ENCODE results near the gene YWHAH. TPM values are rescaled to one million over a fixed set of nuclear protein-coding genes. Genes with fewer than 3 reads are reported as not detected.

Gene YWHAH
- total and polyA plus RNA-seq, 2 experiments from 2014 or later: 80.7 to 135 TPM

DNA sequence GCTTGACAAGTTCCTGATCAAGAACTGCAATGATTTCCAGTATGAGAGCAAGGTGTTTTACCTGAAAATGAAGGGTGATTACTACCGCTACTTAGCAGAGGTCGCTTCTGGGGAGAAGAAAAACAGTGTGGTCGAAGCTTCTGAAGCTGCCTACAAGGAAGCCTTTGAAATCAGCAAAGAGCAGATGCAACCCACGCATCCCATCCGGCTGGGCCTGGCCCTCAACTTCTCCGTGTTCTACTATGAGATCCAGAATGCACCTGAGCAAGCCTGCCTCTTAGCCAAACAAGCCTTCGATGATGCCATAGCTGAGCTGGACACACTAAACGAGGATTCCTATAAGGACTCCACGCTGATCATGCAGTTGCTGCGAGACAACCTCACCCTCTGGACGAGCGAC, 12.0 kb downstream of the YWHAH start:
- peaks cover 4% of the 10 kb centered on the region for H3K4me1 ChIP-seq (ENCODE audit: insufficient read depth)
- H3K79me2 ChIP-seq: peaks cover 48% of the 10 kb centered on the region
- TF ChIP-seq EZH2phosphoT487 (IDR thresholded peaks at IDR 0.05; ENCODE audit: low read depth, severe bottlenecking, unreplicated experiment) (no peak), EZH2 (IDR thresholded peaks at IDR 0.05; ENCODE audit: borderline replicate concordance) (no peak)
- TF ChIP-seq, protein P1, sequence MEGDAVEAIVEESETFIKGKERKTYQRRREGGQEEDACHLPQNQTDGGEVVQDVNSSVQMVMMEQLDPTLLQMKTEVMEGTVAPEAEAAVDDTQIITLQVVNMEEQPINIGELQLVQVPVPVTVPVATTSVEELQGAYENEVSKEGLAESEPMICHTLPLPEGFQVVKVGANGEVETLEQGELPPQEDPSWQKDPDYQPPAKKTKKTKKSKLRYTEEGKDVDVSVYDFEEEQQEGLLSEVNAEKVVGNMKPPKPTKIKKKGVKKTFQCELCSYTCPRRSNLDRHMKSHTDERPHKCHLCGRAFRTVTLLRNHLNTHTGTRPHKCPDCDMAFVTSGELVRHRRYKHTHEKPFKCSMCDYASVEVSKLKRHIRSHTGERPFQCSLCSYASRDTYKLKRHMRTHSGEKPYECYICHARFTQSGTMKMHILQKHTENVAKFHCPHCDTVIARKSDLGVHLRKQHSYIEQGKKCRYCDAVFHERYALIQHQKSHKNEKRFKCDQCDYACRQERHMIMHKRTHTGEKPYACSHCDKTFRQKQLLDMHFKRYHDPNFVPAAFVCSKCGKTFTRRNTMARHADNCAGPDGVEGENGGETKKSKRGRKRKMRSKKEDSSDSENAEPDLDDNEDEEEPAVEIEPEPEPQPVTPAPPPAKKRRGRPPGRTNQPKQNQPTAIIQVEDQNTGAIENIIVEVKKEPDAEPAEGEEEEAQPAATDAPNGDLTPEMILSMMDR (IDR thresholded peaks at IDR 0.05; ENCODE audit: poor library complexity): no peak
- WGBS (ENCODE audit: low lambda C conversion rate, missing lambda C conversion rate): 97% methylated on average over 12 of the region's 12 CpGs
- no peaks in the 10 kb centered on the region for H3K27me3 ChIP-seq
- no peaks in the 10 kb centered on the region for H3K9me2 ChIP-seq (replicated peaks; ENCODE audit: insufficient read depth)
- no peak overlapping the region for H2AFZ ChIP-seq
- DNase-seq (ENCODE audit: low spot score): no peak
- H3K4me3 ChIP-seq: no peak overlapping the region
- H3K36me3 ChIP-seq (replicated peaks; ENCODE audit: insufficient read depth, low read depth): no peaks in the 10 kb centered on the region
- peaks cover 34% of the 10 kb centered on the region for H4K20me1 ChIP-seq (ENCODE audit: insufficient read depth, poor library complexity, severe bottlenecking)
- H3K4me2 ChIP-seq: no peak overlapping the region
- no peak overlapping the region for H3K27ac ChIP-seq
- no peaks in the 10 kb centered on the region for H3K9me3 ChIP-seq (ENCODE audit: low read depth)

DNA sequence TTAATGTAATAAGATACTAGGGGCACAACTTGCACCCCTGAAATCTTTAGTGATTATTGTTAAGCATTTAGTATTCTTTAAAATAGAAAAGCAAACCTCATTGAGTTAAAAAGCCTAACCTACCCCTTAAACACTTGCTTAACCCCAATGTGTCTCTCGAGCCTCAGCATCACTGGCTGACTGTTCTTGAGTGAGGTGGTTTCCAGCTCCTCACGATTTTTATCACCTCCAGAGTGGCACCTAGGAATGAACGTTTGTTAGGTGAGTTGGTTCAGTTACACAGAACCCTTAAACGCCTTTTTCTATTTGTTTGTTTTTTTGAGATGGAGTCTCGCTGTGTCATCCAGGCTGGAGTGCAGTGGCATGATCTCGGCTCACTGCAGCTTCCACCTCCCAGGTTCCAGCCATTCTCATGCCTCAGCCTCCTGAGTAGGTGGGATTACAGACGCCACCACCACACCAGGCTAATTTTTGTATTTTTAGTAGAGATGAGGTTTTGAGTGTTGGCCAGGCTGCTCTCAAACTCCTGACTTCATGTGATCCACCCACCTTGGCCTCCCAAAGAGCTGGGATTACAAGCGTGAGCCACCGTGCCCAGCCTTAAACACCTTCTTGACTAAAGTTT, 13.7 kb downstream of the YWHAH start:
- 95% methylated on average over 9 of the region's 9 CpGs for WGBS (ENCODE audit: low lambda C conversion rate, missing lambda C conversion rate)
- TF ChIP-seq, protein P1 (IDR thresholded peaks at IDR 0.05; ENCODE audit: poor library complexity): no peak
- TF ChIP-seq EZH2phosphoT487 (IDR thresholded peaks at IDR 0.05; ENCODE audit: low read depth, severe bottlenecking, unreplicated experiment) (no peak), EZH2 (IDR thresholded peaks at IDR 0.05; ENCODE audit: borderline replicate concordance) (no peak)
- H4K20me1 ChIP-seq (ENCODE audit: insufficient read depth, poor library complexity, severe bottlenecking): peaks cover 18% of the 10 kb centered on the region

DNA sequence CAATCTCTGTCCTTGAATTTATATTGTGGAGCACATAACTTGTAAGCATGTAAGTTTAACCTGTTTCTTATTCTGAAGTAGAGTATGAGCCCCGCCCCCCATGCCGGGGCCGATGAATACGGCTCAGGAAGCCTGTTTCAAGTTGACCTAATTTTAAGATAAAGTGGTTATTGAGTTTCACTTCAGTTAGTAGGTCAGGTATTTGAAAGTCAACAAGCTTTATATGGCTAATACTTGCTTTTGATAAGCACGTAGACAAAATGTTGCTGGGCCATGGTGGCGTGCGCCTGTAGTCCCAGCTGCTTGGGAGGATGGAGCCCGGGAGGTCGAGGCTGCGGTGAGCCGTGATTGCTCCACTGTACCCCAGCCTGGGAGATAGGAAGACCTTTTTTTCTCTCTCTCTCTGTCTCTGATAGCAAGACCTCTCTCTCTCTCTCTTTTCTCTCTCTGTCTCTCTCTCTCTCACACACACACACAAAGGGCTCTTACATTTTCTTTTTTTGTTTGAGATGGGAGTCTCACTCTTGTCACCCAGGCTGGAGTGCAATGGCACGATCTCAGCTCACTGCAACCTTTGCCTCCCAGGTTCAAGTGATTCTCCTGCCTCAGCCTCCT, 14.4 kb downstream of the YWHAH start:
- Histone ChIP-seq H3K4me3 (no peak overlapping the region), H3K4me2 (no peak overlapping the region), H2AFZ (no peak overlapping the region), H3K27me3 (no peaks in the 10 kb centered on the region), H3K9me3 (ENCODE audit: low read depth) (no peaks in the 10 kb centered on the region), H3K36me3 (replicated peaks; ENCODE audit: insufficient read depth, low read depth) (no peaks in the 10 kb centered on the region), H3K9me2 (replicated peaks; ENCODE audit: insufficient read depth) (no peaks in the 10 kb centered on the region), H3K4me1 (ENCODE audit: insufficient read depth) (no peaks in the 10 kb centered on the region), H4K20me1 (ENCODE audit: insufficient read depth, poor library complexity, severe bottlenecking) (peaks cover 12% of the 10 kb centered on the region), H3K27ac (no peak overlapping the region), H3K79me2 (peaks cover 26% of the 10 kb centered on the region)
- TF ChIP-seq, protein P1 (IDR thresholded peaks at IDR 0.05; ENCODE audit: poor library complexity): no peak
- TF ChIP-seq EZH2phosphoT487 (IDR thresholded peaks at IDR 0.05; ENCODE audit: low read depth, severe bottlenecking, unreplicated experiment) (no peak), EZH2 (IDR thresholded peaks at IDR 0.05; ENCODE audit: borderline replicate concordance) (no peak)
- DNase-seq (ENCODE audit: low spot score): no peak
- 89% methylated on average over 12 of the region's 12 CpGs for WGBS (ENCODE audit: low lambda C conversion rate, missing lambda C conversion rate)

More for the DNA sequence above, 13.7 kb downstream of the YWHAH start:
- Histone ChIP-seq H2AFZ (no peak overlapping the region), H3K9me2 (replicated peaks; ENCODE audit: insufficient read depth) (no peaks in the 10 kb centered on the region), H3K4me2 (no peak overlapping the region), H3K27me3 (no peaks in the 10 kb centered on the region), H3K79me2 (peaks cover 32% of the 10 kb centered on the region), H3K4me3 (no peak overlapping the region), H3K27ac (no peak overlapping the region), H3K9me3 (ENCODE audit: low read depth) (no peaks in the 10 kb centered on the region), H3K36me3 (replicated peaks; ENCODE audit: insufficient read depth, low read depth) (no peaks in the 10 kb centered on the region), H3K4me1 (ENCODE audit: insufficient read depth) (no peaks in the 10 kb centered on the region)
- DNase-seq (ENCODE audit: low spot score): no peak
